ENCODE data around the gene SLC9A4. TPM values are rescaled to one million over a fixed set of nuclear protein-coding genes. Genes with fewer than 3 reads are reported as not detected.

SLC9A4 gene
- total RNA-seq, 2 experiments from 2014 or later = 0.03 to 0.10 TPM

- no peaks in the 10 kb centered on the region for H3K4me1 ChIP-seq (ENCODE audit: insufficient read depth, low read length, poor library complexity, severe bottlenecking)
- ChIA-PET POLR2A (no interaction called here), CTCF (ENCODE audit: unreplicated experiment) (interaction anchor here (0.7 kb wide), 1 partner anchor 11 kb away, joined by 3 read pairs; no protein-coding TSS in a partner anchor)
- intact Hi-C loops (cut with micrococcal nuclease; ENCODE audit: unreplicated experiment) = no loop called here
- H3K9me3 ChIP-seq (ENCODE audit: low read length) = no peaks in the 10 kb centered on the region
- no peak overlapping the region for H3K4me3 ChIP-seq (ENCODE audit: low read depth, low read length, poor library complexity, severe bottlenecking)
- H3K27ac ChIP-seq (ENCODE audit: low read depth, low read length, poor library complexity, severe bottlenecking) = no peak overlapping the region
- no peak overlapping the region for H2AFZ ChIP-seq (ENCODE audit: low read length)
- no peaks in the 10 kb centered on the region for H3K79me2 ChIP-seq (ENCODE audit: insufficient read depth, low read depth, low read length)
- TF ChIP-seq EZH2phosphoT487 (IDR thresholded peaks at IDR 0.05; ENCODE audit: borderline replicate concordance, low read depth, low read length) = no peak
- TF ChIP-seq, protein P1, sequence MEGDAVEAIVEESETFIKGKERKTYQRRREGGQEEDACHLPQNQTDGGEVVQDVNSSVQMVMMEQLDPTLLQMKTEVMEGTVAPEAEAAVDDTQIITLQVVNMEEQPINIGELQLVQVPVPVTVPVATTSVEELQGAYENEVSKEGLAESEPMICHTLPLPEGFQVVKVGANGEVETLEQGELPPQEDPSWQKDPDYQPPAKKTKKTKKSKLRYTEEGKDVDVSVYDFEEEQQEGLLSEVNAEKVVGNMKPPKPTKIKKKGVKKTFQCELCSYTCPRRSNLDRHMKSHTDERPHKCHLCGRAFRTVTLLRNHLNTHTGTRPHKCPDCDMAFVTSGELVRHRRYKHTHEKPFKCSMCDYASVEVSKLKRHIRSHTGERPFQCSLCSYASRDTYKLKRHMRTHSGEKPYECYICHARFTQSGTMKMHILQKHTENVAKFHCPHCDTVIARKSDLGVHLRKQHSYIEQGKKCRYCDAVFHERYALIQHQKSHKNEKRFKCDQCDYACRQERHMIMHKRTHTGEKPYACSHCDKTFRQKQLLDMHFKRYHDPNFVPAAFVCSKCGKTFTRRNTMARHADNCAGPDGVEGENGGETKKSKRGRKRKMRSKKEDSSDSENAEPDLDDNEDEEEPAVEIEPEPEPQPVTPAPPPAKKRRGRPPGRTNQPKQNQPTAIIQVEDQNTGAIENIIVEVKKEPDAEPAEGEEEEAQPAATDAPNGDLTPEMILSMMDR (conservative IDR thresholded peaks at IDR 0.05; ENCODE audit: low read length) = peak; percentile 74
- no peaks in the 10 kb centered on the region for H3K36me3 ChIP-seq (ENCODE audit: insufficient read depth, low read length)
- H3K4me2 ChIP-seq (ENCODE audit: low read length) = no peak overlapping the region
- no TSS peak for BruUV-seq (replicated peaks)
- no peaks in the 10 kb centered on the region for H4K20me1 ChIP-seq (ENCODE audit: insufficient read depth, low read length)
- peak; percentile 20 for DNase-seq (ENCODE audit: low spot score)
- no peaks in the 10 kb centered on the region for H3K9me2 ChIP-seq (ENCODE audit: insufficient read depth, low read length)
These were observed 29.8 kb upstream of the SLC9A4 start for GRCh38 chr2:102442967-102443828.

- no peaks in the 10 kb centered on the region for H3K9me3 ChIP-seq (ENCODE audit: low read length)
These were observed 28.8 kb upstream of the SLC9A4 start for GRCh38 chr2:102444233-102444632.

More at GRCh38 chr2:102444233-102444632, 28.8 kb upstream of the SLC9A4 start:
- intact Hi-C loops (cut with micrococcal nuclease; ENCODE audit: unreplicated experiment) = no loop called here
- Histone ChIP-seq H2AFZ (ENCODE audit: low read length) (no peak overlapping the region), H3K36me3 (ENCODE audit: insufficient read depth, low read length) (no peaks in the 10 kb centered on the region), H3K4me3 (ENCODE audit: low read depth, low read length, poor library complexity, severe bottlenecking) (no peak overlapping the region), H3K79me2 (ENCODE audit: insufficient read depth, low read depth, low read length) (no peaks in the 10 kb centered on the region), H3K9me2 (ENCODE audit: insufficient read depth, low read length) (no peaks in the 10 kb centered on the region), H3K4me1 (ENCODE audit: insufficient read depth, low read length, poor library complexity, severe bottlenecking) (no peaks in the 10 kb centered on the region), H3K4me2 (ENCODE audit: low read length) (no peak overlapping the region), H3K27ac (ENCODE audit: low read depth, low read length, poor library complexity, severe bottlenecking) (no peak overlapping the region), H4K20me1 (ENCODE audit: insufficient read depth, low read length) (no peaks in the 10 kb centered on the region)
- BruUV-seq (replicated peaks) = no TSS peak
- no peak for DNase-seq (ENCODE audit: low spot score)
- ChIA-PET CTCF (ENCODE audit: unreplicated experiment) (no interaction called here), POLR2A (no interaction called here)
- TF ChIP-seq, protein P1 (conservative IDR thresholded peaks at IDR 0.05; ENCODE audit: low read length) = no peak
- TF ChIP-seq EZH2phosphoT487 (IDR thresholded peaks at IDR 0.05; ENCODE audit: borderline replicate concordance, low read depth, low read length) = no peak
